Umbilical cord (tissue), 2 donors: Measurements from ENCODE around the gene PDZRN4. TPM values are rescaled to one million over a fixed set of nuclear protein-coding genes. Genes with fewer than 3 reads are reported as not detected.
"Not testable (repeated sequence)": the region's sequence is repeated elsewhere in the genome, so short reads cannot be mapped to it uniquely, and the experiment has no call there.

Experiments
- DNase-seq: peaks from one replicate; pipeline ENCODE4 v3.0.0-alpha.2; 2015; ENCODE audit warnings: low spot score
- total RNA-seq: library from RNA; depleted of rRNA; stranded (reverse); fragments of >200 nt; gene quantifications from one replicate; pipeline ENCODE4 v1.2.3, GENCODE V29; 2014; ENCODE audit warnings: low replicate concordance; ENCODE audit not compliant: insufficient read depth

PDZRN4 gene
- total RNA-seq, 1 donor from 2014 or later = 22.4 TPM

- DNase-seq = no peak
Measured at GRCh38 chr12:41509271-41510055, 321.3 kb downstream of the PDZRN4 start.

GRCh38 chr12:41510470-41510869 is 322.4 kb downstream of the PDZRN4 start:
- no peak for DNase-seq

- peak; percentile 25 for DNase-seq
Measured at GRCh38 chr12:41511247-41511646, 323.1 kb downstream of the PDZRN4 start.

- DNase-seq = no peak
Measured at GRCh38 chr12:41512497-41512896, 324.4 kb downstream of the PDZRN4 start.

GRCh38 chr12:41514021-41514777 is 326.1 kb downstream of the PDZRN4 start:
- DNase-seq = no peak

GRCh38 chr12:41514907-41515306 is 326.8 kb downstream of the PDZRN4 start:
- DNase-seq = no peak

- DNase-seq = no peak
Measured at GRCh38 chr12:41515953-41516352, 327.8 kb downstream of the PDZRN4 start.

GRCh38 chr12:41520869-41521268 is 332.7 kb downstream of the PDZRN4 start:
- DNase-seq = no peak

- peak; percentile 92 for DNase-seq
Measured at GRCh38 chr12:41521872-41522379, 333.8 kb downstream of the PDZRN4 start.

GRCh38 chr12:41527062-41527461 is 338.9 kb downstream of the PDZRN4 start:
- DNase-seq = no peak

- DNase-seq = no peak
Measured at GRCh38 chr12:41527534-41528116, 339.5 kb downstream of the PDZRN4 start.

GRCh38 chr12:41528874-41529273 is 340.8 kb downstream of the PDZRN4 start:
- DNase-seq = no peak

- DNase-seq = no peak
Measured at GRCh38 chr12:41530441-41530840, 342.3 kb downstream of the PDZRN4 start.

GRCh38 chr12:41531147-41531829 is 343.2 kb downstream of the PDZRN4 start:
- DNase-seq = no peak

GRCh38 chr12:41532072-41532471 is 344.0 kb downstream of the PDZRN4 start:
- no peak for DNase-seq

- no peak for DNase-seq
Measured at GRCh38 chr12:41536813-41537490, 348.8 kb downstream of the PDZRN4 start.

- no peak for DNase-seq
Measured at GRCh38 chr12:41537522-41537921, 349.4 kb downstream of the PDZRN4 start.

- no peak for DNase-seq
Measured at GRCh38 chr12:41545761-41546160, 357.6 kb downstream of the PDZRN4 start.

GRCh38 chr12:41547071-41547470 is 359.0 kb downstream of the PDZRN4 start:
- DNase-seq = not testable (repeated sequence)

- DNase-seq = no peak
Measured at GRCh38 chr12:41548926-41549325, 360.8 kb downstream of the PDZRN4 start.

- DNase-seq = no peak
Measured at GRCh38 chr12:41552588-41552987, 364.5 kb downstream of the PDZRN4 start.
